ENCODE measurements around the gene PHACTR4.

DNA sequence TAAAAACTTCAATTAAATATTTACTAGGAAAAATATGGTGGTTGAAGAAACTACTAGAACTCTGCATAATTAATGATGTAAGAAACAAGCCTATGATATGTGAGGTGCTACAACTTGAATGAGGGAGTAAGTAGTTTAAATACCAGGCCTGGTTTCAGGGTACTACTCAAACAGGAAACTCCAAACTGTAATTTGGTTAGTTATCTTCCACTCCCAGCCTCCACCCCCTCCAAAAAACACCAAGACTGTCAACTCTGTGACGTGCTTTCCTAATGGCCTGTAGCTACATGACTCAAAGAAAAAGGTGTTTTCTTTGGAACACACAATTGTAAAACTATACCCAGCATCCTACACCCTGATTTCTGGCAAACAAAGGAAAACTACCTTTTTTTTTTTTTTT lies 80.4 kb downstream of the PHACTR4 start:
- TF ChIP-seq POLR2A (IDR thresholded peaks at IDR 0.05; ENCODE audit: low read depth, low read length) (no peak), MYC (IDR thresholded peaks at IDR 0.05; ENCODE audit: low read depth, low read length) (no peak), GATA2 (IDR thresholded peaks at IDR 0.05; ENCODE audit: insufficient read depth, insufficient read length, low read depth, low read length) (no peak), EZH2 (IDR thresholded peaks at IDR 0.05; ENCODE audit: borderline replicate concordance, low read depth, low read length, severe bottlenecking) (no peak), POLR2AphosphoS5 (IDR thresholded peaks at IDR 0.05; ENCODE audit: insufficient read depth, low read depth, low read length) (no peak), JUN (IDR thresholded peaks at IDR 0.05; ENCODE audit: borderline replicate concordance, insufficient read depth, insufficient read length, low read depth) (no peak)
- TF ChIP-seq, protein P1, sequence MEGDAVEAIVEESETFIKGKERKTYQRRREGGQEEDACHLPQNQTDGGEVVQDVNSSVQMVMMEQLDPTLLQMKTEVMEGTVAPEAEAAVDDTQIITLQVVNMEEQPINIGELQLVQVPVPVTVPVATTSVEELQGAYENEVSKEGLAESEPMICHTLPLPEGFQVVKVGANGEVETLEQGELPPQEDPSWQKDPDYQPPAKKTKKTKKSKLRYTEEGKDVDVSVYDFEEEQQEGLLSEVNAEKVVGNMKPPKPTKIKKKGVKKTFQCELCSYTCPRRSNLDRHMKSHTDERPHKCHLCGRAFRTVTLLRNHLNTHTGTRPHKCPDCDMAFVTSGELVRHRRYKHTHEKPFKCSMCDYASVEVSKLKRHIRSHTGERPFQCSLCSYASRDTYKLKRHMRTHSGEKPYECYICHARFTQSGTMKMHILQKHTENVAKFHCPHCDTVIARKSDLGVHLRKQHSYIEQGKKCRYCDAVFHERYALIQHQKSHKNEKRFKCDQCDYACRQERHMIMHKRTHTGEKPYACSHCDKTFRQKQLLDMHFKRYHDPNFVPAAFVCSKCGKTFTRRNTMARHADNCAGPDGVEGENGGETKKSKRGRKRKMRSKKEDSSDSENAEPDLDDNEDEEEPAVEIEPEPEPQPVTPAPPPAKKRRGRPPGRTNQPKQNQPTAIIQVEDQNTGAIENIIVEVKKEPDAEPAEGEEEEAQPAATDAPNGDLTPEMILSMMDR (IDR thresholded peaks at IDR 0.05; ENCODE audit: extremely low read depth in 1 of 2, insufficient read depth in 1 of 2, low read depth in 1 of 2, low read length in 2 of 2), result no peak
- TF ChIP-seq, protein P2, sequence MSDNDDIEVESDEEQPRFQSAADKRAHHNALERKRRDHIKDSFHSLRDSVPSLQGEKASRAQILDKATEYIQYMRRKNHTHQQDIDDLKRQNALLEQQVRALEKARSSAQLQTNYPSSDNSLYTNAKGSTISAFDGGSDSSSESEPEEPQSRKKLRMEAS (IDR thresholded peaks at IDR 0.05; ENCODE audit: insufficient read depth, insufficient read length), result no peak

All from endothelial cell of umbilical vein (primary cell).